GM13977 (cell line): ENCODE data around the gene NAA15.
A peak's percentile ranks its signal among the peaks of the same experiment; 100 is the strongest.
"Not testable (repeated sequence)": the region's sequence is repeated elsewhere in the genome, so short reads cannot be mapped to it uniquely, and the experiment has no call there.

Experiments used
- DNase-seq: peaks from one replicate; pipeline ENCODE4 v3.0.0; 2012; ENCODE audit warnings: low spot score
- CTCF ChIP-seq: IDR thresholded peaks from 2 replicates; pipeline ENCODE4 v1.5.1; 2012; ENCODE audit warnings: mild to moderate bottlenecking, control low read depth; ENCODE audit not compliant: insufficient read depth; ENCODE audit errors: extremely low read depth, missing control alignments
- in situ Hi-C: fragments of 300-500 bp; cut with MboI; formaldehyde crosslinking; loops from one replicate; pipeline ENCODE4 v1.12.0; 2022; ENCODE audit warnings: low sequenced_read_pairs, low pct_unique_long_range_greater_than_20kb, mixed read lengths, inconsistent platforms; ENCODE audit not compliant: unreplicated experiment

Gene NAA15

GRCh38 chr4:139410312-139410711 is 109.0 kb downstream of the NAA15 start:
- no peak for DNase-seq
- in situ Hi-C loops = loop anchor here (10.0 kb wide), 1 partner anchor 124 kb away; no protein-coding TSS in a partner anchor
- TF ChIP-seq CTCF = no peak

- in situ Hi-C loops = loop anchor here (10.0 kb wide), 1 partner anchor 120 kb away; no protein-coding TSS in a partner anchor
- DNase-seq = not testable (repeated sequence)
Observed at GRCh38 chr4:139414671-139415210, 113.4 kb downstream of the NAA15 start.

- DNase-seq = peak; percentile 16
- in situ Hi-C loops = loop anchor here (10.0 kb wide), 1 partner anchor 119 kb away; no protein-coding TSS in a partner anchor
- peak; percentile 61 for TF ChIP-seq CTCF
Observed at GRCh38 chr4:139416073-139416673, 114.9 kb downstream of the NAA15 start.

GRCh38 chr4:139419388-139419914 is 118.1 kb downstream of the NAA15 start:
- DNase-seq = no peak
- no peak for TF ChIP-seq CTCF
- in situ Hi-C loops = loop anchor here (10.0 kb wide), 1 partner anchor 115 kb away; no protein-coding TSS in a partner anchor

- TF ChIP-seq CTCF = no peak
- no peak for DNase-seq
- in situ Hi-C loops = no loop called here
Observed at GRCh38 chr4:139420652-139421051, 119.3 kb downstream of the NAA15 start.

- TF ChIP-seq CTCF = no peak
- in situ Hi-C loops = no loop called here
- DNase-seq = no peak
Observed at GRCh38 chr4:139436122-139436521, 134.8 kb downstream of the NAA15 start.

GRCh38 chr4:139438141-139438540 is 136.8 kb downstream of the NAA15 start:
- TF ChIP-seq CTCF = no peak
- DNase-seq = no peak
- in situ Hi-C loops = no loop called here
